HepG2 (cell line): Measurements from ENCODE around the gene DPP8. TPM values are rescaled to one million over a fixed set of nuclear protein-coding genes. Genes with fewer than 3 reads are reported as not detected.

Experiments used
- AKNA ChIP-seq: sonication (generic); formaldehyde crosslinking; IDR thresholded peaks from 2 replicates; pipeline ENCODE4 v1.4.0; 2020; ENCODE audit warnings: missing genetic modification reagents, borderline replicate concordance
- BHLHE40 ChIP-seq: IDR thresholded peaks from 2 replicates; pipeline ENCODE4 v1.6.1; 2011; ENCODE audit warnings: low read length, improper control_type of control experiment
- HNRNPUL1 ChIP-seq: fragments of 200-400 bp; formaldehyde crosslinking; IDR thresholded peaks from 2 replicates; pipeline ENCODE4 v1.6.1; 2017; ENCODE audit warnings: low read depth, mild to moderate bottlenecking, low read length, moderate library complexity
- KAT7 ChIP-seq: IDR thresholded peaks from 2 replicates; pipeline ENCODE4 v1.6.1; 2018; ENCODE audit warnings: borderline replicate concordance, missing compliant biosample characterization
- PAWR ChIP-seq: sonication (generic); formaldehyde crosslinking; IDR thresholded peaks from 2 replicates; pipeline ENCODE4 v1.4.0; 2020; ENCODE audit warnings: missing genetic modification reagents, mild to moderate bottlenecking, borderline replicate concordance
- PHF21A ChIP-seq: sonication (generic); formaldehyde crosslinking; IDR thresholded peaks from 2 replicates; pipeline ENCODE4 v1.5.0; 2020; ENCODE audit warnings: mild to moderate bottlenecking, missing genetic modification reagents
- RAD21 ChIP-seq: fragments of 450-650 bp; formaldehyde crosslinking; IDR thresholded peaks from 2 replicates; pipeline ENCODE4 v1.5.0; 2020; ENCODE audit warnings: mild to moderate bottlenecking
- RCOR2 ChIP-seq: IDR thresholded peaks from 2 replicates; pipeline ENCODE4 v1.6.1; 2016; ENCODE audit warnings: missing biosample characterization, missing genetic modification reagents
- SMAD1 ChIP-seq: sonication (generic); formaldehyde crosslinking; IDR thresholded peaks from 2 replicates; pipeline ENCODE4 v1.4.0; 2020; ENCODE audit warnings: missing genetic modification reagents, low read depth, mild to moderate bottlenecking, borderline replicate concordance
- SRSF9 ChIP-seq: fragments of 200-400 bp; formaldehyde crosslinking; IDR thresholded peaks from 2 replicates; pipeline ENCODE4 v1.6.1; 2018; ENCODE audit warnings: borderline replicate concordance, mild to moderate bottlenecking, low read depth, low read length; ENCODE audit not compliant: insufficient read depth, poor library complexity, severe bottlenecking
- TFAP4 ChIP-seq: sonication (generic); IDR thresholded peaks from 2 replicates; pipeline ENCODE4 v1.6.1; 2016; ENCODE audit warnings: low read depth, borderline replicate concordance
- TSC22D2 ChIP-seq: sonication (generic); formaldehyde crosslinking; IDR thresholded peaks from 2 replicates; pipeline ENCODE4 v1.5.1; 2020; ENCODE audit warnings: missing genetic modification reagents, mild to moderate bottlenecking, borderline replicate concordance
- YEATS2 ChIP-seq: sonication (generic); formaldehyde crosslinking; IDR thresholded peaks from 2 replicates; pipeline ENCODE4 v1.4.0; 2020; ENCODE audit warnings: missing genetic modification reagents, borderline replicate concordance
- ZBTB37 ChIP-seq: sonication (generic); formaldehyde crosslinking; IDR thresholded peaks from 2 replicates; pipeline ENCODE4 v1.4.0; 2020; ENCODE audit warnings: mild to moderate bottlenecking, missing genetic modification reagents
- ZFP41 ChIP-seq: sonication (generic); formaldehyde crosslinking; IDR thresholded peaks from 2 replicates; pipeline ENCODE4 v1.4.0; 2020; ENCODE audit warnings: mild to moderate bottlenecking, missing genetic modification reagents, borderline replicate concordance
- ZNF101 ChIP-seq: sonication (generic); formaldehyde crosslinking; IDR thresholded peaks from 2 replicates; pipeline ENCODE4 v1.4.0; 2020; ENCODE audit warnings: mild to moderate bottlenecking, low read depth, missing genetic modification reagents, borderline replicate concordance
- ZNF230 ChIP-seq: sonication (generic); formaldehyde crosslinking; IDR thresholded peaks from 2 replicates; pipeline ENCODE4 v1.4.0; 2020; ENCODE audit warnings: mild to moderate bottlenecking, missing genetic modification reagents
- ZNF484 ChIP-seq: sonication (generic); formaldehyde crosslinking; IDR thresholded peaks from 2 replicates; pipeline ENCODE4 v1.5.1; 2020; ENCODE audit warnings: mild to moderate bottlenecking, low read depth, missing genetic modification reagents, borderline replicate concordance
- ZNF543 ChIP-seq: sonication (generic); formaldehyde crosslinking; IDR thresholded peaks from 2 replicates; pipeline ENCODE4 v1.4.0; 2020; ENCODE audit warnings: mild to moderate bottlenecking, missing genetic modification reagents
- ZNF883 ChIP-seq: sonication (generic); formaldehyde crosslinking; IDR thresholded peaks from 2 replicates; pipeline ENCODE4 v1.5.1; 2020; ENCODE audit warnings: mild to moderate bottlenecking, missing genetic modification reagents; ENCODE audit errors: not compliant biosample characterization
- polyA plus RNA-seq, 8 experiments: library from polyadenylated mRNA; depleted of rRNA in 3 of 8; stranded (reverse) in 7 of 8; unstranded in 1 of 8; fragments of >200 nt; fragmentation: Illumina TruSeq in 4 of 8; extraction: Trizol in 4 of 8; gene quantifications; 2 replicates each; pipeline versions ENCODE4 v1.2.1 to v1.2.3, GENCODE V29; 2011 to 2016; ENCODE audit warnings: low read depth in 4 of 8, missing spikeins in 1 of 8, mixed read lengths in 1 of 8; ENCODE audit not compliant: insufficient read depth in 1 of 8
- total RNA-seq, 5 experiments: library from RNA; depleted of rRNA; stranded (reverse); fragments of >200 nt; fragmentation: Illumina TruSeq; extraction: Trizol; gene quantifications; 2 replicates each; pipeline ENCODE4 v1.2.3, GENCODE V29; 2016; ENCODE audit warnings: low read depth in 1 of 5

The DPP8 gene
- total and polyA plus RNA-seq, 2 of the 13 experiments (the other 11 are each of a cell fraction or from before 2014, with no cell fraction given): 18.0 to 26.3 TPM

GRCh38 chr15:65530318-65531111, 13.0 kb upstream of the DPP8 start, which contains the start of gene HACD3 (continued):
- TF ChIP-seq AKNA (CRISPR knock-in tag) (peak; percentile 97), ZNF484 (CRISPR knock-in tag) (peak; percentile 31; the same call in 1 of the 2 replicates), TSC22D2 (CRISPR knock-in tag) (peak; percentile 66; the same call in 1 of the 2 replicates), SMAD1 (CRISPR knock-in tag) (peak; percentile 85; the same call in 1 of the 2 replicates), HNRNPUL1 (no peak), PAWR (CRISPR knock-in tag) (no peak), ZNF101 (CRISPR knock-in tag) (0 out of 2 replicates have a peak, but pooled peaks have one; percentile 46), RCOR2 (CRISPR knock-in tag) (no peak), RAD21 (peak; percentile 18; the same call in 1 of the 2 replicates), KAT7 (CRISPR knock-in tag) (no peak), ZNF230 (CRISPR knock-in tag) (peak; percentile 86; the same call in 1 of the 2 replicates), TFAP4 (no peak), ZNF883 (CRISPR knock-in tag) (peak; percentile 62), BHLHE40 (no peak), ZBTB37 (CRISPR knock-in tag) (0 out of 2 replicates have a peak, but pooled peaks have one; percentile 27), YEATS2 (CRISPR knock-in tag) (peak; percentile 82), SRSF9 (no peak), PHF21A (CRISPR knock-in tag) (no peak; the same call in 1 of the 2 replicates), ZFP41 (CRISPR knock-in tag) (peak; percentile 77; the same call in 1 of the 2 replicates), ZNF543 (CRISPR knock-in tag) (peak; percentile 90)
